ENCODE results near the gene EFNA5.

The EFNA5 gene

DNA sequence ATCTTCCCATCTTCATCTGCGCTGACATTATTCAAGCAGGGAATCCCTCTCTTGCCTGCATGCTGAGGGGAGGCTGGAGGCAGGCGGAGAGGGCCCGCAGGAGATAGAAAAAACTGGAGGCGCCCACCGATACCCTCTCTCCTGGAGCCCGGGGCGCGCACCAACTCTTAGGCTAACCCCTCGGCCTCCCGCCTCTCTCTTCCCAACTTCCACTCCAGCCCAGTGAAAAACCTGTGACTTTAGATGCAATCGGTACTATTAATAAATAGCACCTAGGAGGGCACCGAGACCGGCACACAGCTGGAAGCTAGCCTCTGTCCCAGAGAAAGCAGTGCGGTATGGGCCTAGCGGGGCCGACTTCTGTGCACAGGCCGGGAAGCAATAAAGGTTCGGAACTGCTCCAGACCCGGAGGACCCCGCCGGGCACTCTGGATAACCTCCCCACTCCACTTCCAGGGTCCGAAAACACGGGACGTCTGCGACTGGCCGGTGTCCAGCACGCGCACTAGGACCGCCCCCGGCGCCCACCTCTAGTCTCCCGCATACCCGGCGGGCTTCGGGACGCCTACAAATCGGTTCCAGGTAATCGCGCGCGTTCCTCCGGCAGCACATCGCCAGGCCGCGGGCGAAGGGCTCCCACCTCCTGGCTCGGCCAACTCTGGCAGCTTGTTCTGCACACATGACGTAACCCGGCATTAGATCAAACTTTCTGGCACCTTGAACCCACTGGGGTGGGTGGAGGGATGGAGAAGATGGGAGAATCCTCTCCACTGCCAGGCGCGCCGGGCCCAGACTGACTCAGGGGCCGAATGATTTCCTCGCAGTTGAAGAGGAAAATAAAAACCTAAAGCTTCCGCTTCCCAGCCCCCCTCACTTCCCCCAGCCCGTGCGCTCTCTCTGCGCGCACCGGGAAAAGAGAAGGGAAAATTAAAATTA lies 1.4 kb downstream of the EFNA5 start:
- TF ChIP-seq, protein P1, sequence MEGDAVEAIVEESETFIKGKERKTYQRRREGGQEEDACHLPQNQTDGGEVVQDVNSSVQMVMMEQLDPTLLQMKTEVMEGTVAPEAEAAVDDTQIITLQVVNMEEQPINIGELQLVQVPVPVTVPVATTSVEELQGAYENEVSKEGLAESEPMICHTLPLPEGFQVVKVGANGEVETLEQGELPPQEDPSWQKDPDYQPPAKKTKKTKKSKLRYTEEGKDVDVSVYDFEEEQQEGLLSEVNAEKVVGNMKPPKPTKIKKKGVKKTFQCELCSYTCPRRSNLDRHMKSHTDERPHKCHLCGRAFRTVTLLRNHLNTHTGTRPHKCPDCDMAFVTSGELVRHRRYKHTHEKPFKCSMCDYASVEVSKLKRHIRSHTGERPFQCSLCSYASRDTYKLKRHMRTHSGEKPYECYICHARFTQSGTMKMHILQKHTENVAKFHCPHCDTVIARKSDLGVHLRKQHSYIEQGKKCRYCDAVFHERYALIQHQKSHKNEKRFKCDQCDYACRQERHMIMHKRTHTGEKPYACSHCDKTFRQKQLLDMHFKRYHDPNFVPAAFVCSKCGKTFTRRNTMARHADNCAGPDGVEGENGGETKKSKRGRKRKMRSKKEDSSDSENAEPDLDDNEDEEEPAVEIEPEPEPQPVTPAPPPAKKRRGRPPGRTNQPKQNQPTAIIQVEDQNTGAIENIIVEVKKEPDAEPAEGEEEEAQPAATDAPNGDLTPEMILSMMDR (IDR thresholded peaks at IDR 0.05; ENCODE audit: low read depth, low read length), result no peak
- DNase-seq (ENCODE audit: low read depth in 2 of 2), result peak; percentile 57 to 58
- peak overlapping the region; percentile 72 to 88 for H3K4me3 ChIP-seq (replicated peaks in 1 of 2; ENCODE audit: low read depth in 2 of 2, low read length in 2 of 2)

DNA sequence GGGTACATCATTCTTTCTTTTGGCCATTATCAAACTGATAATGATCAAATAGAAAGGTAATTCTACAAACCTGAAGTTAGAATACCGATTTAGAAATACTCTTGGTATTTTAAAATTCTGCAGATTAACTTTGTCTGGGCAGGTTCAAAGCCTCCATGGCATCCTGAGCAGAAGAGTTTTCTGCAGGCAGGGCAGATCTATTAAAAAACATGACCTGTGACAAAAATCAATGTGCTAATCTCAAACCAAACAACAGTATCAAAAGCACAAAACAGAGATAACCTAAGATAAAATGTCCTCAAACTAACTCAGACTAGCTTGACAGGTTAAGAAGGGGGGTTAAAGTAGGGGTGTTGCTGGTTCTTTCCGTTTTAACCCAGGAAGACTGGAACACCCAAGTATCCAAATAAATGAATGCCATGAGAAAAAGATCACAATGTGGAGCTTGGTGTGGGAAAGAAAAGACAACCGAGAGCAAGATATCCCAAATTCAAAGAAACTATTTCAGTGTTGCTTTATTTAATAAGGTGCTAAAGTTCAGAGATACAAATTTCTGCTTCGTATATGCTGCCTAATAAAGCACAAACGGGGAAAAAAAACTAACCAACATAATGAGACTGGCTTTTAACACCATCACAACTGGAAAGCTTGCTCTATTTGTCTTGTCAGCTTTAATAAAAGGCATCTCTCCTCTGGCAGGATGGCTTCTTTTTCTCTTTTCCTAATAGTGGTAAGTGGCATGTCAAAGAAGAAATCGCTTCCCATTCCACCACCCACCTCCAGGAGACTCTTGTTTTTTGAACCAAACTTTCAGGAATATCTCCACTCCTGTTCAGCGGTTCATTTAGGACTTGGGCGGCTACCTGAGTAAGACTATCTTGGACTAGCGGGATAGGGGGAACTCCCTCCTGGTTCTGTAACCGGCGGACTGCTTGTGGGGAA lies 2.3 kb downstream of the EFNA5 start:
- peak; percentile 18 to 21 for DNase-seq (ENCODE audit: low read depth in 2 of 2)
- TF ChIP-seq, protein P1 (IDR thresholded peaks at IDR 0.05; ENCODE audit: low read depth, low read length), result no peak
- peak overlapping the region; percentile 72 to 88 for H3K4me3 ChIP-seq (replicated peaks in 1 of 2; ENCODE audit: low read depth in 2 of 2, low read length in 2 of 2)

DNA sequence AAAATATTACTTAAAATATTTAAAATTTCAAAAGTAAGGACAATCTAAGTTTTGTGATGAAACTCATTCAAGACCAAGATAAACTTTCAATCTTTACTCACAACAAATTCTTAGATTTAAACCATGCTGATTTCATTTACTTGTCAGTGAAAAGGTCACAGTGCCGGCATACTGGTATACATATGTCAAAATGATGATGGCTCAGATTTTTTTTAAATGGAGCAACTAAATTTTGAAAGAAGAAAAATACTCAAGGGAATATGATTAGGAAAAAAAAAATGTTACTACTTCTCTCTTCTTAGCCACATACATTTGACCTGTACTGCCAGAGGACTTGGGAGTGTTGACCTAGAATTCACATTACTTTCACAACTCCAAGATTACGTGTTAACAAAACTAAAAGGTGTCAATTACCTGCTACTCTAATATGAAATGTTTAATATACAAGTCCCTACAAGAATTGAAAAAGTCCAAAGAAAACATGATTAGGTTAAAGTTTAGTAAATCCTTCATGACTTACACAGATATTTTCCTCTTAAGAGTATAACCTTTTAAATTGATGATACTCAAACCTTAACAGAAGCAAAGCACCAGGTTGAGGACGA lies 4.6 kb downstream of the EFNA5 start:
- no peak overlapping the region for H3K4me3 ChIP-seq (replicated peaks in 1 of 2; ENCODE audit: low read depth in 2 of 2, low read length in 2 of 2)
- TF ChIP-seq, protein P1 (IDR thresholded peaks at IDR 0.05; ENCODE audit: low read depth, low read length), result no peak
- peak; percentile 2 to 25 for DNase-seq (ENCODE audit: low read depth in 2 of 2)

DNA sequence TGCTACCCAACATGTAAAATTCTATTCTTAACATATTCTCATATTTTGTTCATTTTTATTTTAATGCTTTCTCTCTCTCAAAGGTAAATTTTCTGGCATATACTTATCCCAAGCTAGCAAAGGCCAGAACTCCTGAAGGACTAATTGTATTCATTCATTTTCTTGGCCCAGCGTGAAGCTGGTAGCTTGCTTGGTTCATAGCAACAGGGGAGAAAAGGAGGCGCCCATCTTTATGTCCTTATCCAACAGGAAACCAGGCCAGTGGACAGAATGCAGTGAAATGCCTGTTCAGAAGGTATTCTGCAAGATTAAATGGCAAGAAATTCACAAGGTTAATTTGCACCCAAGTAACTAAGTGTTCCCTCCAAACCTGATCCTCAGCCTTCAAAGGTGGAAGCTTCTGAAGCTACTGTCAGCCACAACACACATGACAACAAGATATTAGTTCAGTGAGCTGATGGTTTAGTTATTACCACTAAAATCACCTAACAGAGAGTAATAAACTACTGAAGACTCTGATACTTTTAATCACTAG lies 5.6 kb downstream of the EFNA5 start:
- TF ChIP-seq, protein P1 (IDR thresholded peaks at IDR 0.05; ENCODE audit: low read depth, low read length), result no peak
- no peak overlapping the region for H3K4me3 ChIP-seq (replicated peaks in 1 of 2; ENCODE audit: low read depth in 2 of 2, low read length in 2 of 2)
- no peak for DNase-seq (ENCODE audit: low read depth in 2 of 2)

DNA sequence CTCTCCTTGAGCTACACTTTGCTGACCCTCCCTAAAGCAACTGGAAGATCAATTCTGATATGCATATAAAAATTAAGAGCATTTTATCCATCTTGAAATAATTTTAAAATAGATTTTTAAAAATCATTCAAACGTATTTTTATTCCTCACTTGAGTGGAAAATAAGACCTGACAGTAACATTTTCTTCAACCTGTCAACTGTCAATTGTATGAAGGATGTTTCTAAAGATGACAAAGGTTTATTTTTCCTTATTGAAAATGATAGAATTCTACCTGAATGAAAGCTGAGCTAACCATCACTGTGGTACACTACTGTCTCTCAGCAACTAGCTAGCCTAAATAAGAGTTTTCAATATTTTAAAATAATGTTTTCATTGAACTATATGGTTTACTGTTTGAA lies 7.0 kb downstream of the EFNA5 start:
- no peak for DNase-seq (ENCODE audit: low read depth in 2 of 2)
- TF ChIP-seq, protein P1 (IDR thresholded peaks at IDR 0.05; ENCODE audit: low read depth, low read length), result no peak
- H3K4me3 ChIP-seq (replicated peaks in 1 of 2; ENCODE audit: low read depth in 2 of 2, low read length in 2 of 2), result no peak overlapping the region

DNA sequence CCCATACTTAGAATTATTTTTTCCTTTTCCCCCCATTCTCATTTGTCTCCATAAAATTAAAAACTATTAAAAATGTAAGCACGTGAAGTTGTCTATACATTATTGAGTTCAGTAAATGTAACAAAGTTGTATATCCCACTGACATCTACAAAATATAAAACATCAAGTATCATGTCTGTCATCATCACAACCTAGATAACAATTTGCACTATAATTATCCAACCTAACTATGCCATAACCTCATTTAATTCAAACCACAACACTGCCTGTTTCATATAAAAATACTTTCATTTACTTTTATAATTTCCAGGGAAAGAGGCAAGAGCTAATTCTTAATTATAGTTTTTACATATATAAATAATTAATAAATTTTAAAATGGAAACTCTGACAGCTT lies 9.1 kb downstream of the EFNA5 start:
- no peak for DNase-seq (ENCODE audit: low read depth in 2 of 2)
- TF ChIP-seq, protein P1 (IDR thresholded peaks at IDR 0.05; ENCODE audit: low read depth, low read length), result no peak
- no peak overlapping the region for H3K4me3 ChIP-seq (replicated peaks in 1 of 2; ENCODE audit: low read depth in 2 of 2, low read length in 2 of 2)
